GM19351 (cell line): Measurements from ENCODE around the gene IFNA21.
"Not testable (repeated sequence)": the region's sequence is repeated elsewhere in the genome, so short reads cannot be mapped to it uniquely, and the experiment has no call there.

Source experiments
- ATAC-seq: cut with Tn5 transposase; IDR thresholded peaks from one replicate; pipeline ENCODE4 v1.9.1; 2021; ENCODE audit warnings: mild to moderate bottlenecking, moderate library complexity; ENCODE audit not compliant: unreplicated experiment

The IFNA21 gene

DNA sequence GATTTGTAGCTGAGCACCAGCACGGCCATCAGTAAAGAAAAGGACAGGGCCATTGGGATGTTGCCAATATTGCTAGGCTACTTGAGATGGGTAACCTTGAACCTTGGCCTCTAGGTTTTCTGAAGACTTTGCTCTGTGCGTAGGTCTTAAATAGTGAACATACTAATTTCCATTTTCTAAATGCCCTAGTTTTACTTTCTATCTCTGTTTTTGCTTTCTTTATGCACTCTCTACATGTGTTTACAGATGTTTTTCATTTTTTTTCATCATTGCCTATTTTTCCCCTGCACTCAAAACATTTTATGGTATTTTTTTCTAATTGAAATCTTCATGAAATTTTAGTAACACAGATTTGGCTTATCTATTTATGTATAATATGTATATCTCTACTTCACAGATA, at the start of gene IFNA21:
TSS of gene IFNA21 (minus strand) at position 101 of the 400 bp plus-strand sequence. CDS start at position 53, 48 bp downstream.
- not testable (repeated sequence) for ATAC-seq

DNA sequence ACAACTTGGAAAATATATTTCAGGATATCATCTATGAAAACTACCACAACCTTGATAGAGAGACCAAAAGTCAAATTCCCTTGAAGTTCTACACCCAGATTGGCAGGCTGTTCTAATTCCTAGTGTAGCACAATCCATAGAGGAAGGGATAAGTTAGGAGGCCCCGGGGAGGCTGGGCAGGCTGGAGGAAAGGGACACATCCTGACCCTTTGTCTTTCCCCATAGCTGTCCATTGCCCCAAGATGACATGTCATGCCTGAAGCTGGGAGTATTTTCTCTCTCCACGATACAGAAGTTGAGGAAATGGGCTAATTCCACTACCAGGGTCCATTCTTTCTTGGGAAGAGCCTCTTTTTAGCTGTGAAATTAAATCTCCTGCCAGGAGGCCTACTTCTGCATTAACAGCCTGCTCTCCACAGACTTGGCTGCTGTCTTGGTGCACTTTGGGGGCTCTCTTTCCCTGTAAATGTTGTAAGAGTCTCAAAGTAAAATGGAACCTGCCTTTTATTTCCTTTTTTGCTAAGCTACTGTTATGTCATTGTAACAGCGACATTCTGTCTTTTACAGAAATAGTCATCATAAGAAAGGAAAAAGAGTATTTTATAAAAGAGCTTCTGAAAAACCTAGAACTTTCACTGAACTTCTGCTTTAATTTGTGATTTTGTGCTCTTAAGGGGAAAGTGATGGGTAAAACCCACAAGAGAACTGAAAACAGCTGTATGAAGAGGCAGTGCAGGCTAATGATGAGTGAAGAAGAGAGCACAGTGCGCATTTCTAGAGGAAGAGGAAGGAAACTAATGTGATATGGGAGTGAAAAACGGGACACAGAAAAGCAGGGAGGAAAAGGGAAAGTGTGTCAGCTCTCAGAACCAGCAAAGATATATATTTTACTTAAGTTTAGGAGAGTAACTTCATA, 47.2 kb upstream of the IFNA21 start:
- peak; percentile 81 for ATAC-seq

DNA sequence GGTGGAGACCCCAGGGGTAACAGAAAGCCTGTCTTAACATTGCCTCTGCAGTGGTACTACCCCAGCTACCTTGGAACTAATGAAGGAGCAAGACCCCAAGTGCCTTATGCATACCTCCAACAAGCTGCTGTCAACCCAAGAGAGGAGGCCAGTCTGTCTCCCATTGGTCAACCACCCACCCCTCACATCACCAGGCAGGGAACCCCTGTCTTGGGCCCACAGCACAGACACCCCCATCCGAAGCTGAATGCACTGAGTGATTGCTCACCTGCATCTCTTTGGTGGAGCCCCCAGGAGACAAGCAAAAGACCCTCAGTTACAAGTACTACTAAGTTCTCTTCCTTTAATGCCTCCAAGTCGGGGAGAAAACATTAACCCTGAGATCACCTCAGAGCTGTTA, 45.7 kb upstream of the IFNA21 start:
- ATAC-seq: not testable (repeated sequence)

DNA sequence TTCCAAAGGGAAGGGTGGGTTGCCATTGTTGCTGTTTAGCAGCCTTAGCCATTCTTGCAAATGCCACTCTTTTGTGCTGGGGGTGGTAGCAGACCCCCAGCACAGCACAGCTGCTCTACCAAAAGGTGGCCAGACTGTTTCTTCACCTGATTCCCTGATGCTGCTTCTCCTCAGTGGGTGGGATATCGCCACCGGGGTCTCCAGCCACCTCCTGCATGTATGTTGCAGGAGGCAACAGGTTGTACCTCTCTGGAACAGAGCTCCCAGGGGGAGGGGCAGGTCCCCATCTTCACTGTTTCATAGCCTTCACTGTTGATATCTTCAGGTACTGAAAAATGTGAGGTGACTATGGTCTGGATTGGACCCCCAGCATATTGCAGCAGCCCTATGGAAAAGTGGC, 44.3 kb upstream of the IFNA21 start:
- ATAC-seq: not testable (repeated sequence)

DNA sequence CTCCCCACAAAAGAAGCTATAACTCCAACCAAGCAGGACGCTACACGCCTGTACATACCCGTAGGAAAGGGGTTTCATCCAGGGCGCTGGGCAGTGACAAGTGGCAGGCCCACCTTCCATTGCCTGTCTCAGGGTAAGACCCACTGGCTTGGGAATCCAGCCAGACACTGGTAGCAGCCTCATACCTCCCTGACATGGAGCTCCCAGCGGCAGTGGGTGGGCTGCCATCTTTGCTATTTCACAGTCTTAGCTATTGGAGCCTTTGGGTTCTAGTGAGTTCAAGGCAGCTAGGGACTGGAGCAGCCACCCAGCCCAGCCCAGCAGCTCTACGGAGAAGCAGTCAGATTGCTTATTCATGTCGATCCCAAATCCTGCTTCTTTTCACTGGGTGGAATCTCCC, 43.9 kb upstream of the IFNA21 start:
- no peak for ATAC-seq

DNA sequence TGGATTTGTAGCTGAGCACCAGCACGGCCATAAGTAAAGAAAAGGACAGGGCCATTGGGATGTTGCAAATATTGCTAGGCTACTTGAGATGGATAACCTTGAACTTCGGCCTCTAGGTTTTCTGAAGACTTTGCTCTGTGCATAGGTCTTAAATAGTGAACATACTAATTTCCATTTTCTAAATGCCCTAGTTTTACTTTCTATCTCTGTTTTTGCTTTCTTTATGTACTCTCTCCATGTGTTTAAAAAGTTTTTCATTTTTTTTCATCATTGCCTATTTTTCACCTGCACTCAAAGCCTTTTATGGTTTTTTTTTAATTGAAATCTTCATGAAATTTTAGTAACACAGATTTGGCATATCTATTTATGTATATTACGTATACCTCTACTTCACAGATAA, 40.6 kb upstream of the IFNA21 start, which contains the start of gene IFNA10:
TSS of gene IFNA10 (minus strand) at position 101 of the 400 bp plus-strand sequence. CDS start at position 55, 46 bp downstream.
- ATAC-seq: not testable (repeated sequence)

DNA sequence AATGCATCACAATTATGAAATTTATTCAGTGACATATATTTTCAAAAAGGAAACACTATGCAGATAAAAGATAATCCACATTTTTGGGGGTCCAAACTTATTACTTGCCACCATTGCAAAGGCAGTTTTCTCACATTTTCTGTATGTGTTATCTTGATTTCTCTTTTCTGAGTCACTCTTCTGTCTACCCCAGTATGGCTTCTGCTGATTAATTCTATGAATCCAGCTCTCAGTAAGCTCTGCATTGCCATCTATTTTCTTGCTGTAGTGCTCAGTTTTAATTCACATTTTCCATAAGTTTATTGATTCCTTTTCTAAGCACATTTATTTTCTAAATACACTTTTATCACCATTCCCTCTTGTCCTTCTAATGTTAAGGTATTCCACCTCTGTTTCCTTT, 38.7 kb upstream of the IFNA21 start:
- ATAC-seq: no peak

DNA sequence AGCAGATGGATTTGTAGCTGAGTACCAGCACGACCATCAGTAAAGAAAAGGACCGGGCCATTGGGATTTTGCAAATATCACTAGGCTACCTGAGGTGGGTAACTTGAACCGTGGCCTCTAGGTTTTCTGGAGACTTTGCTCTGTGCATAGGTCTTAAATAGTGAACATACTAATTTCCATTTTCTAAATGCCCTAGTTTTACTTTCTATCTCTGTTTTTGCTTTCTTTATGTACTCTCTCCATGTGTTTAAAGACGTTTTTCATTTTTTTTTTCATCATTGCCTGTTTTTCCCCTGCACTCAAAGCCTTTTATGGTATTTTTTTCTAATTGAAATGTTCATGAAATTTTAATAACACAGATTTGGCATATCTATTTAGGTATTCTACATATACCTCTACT, 35.6 kb upstream of the IFNA21 start, which contains the start of gene IFNA7:
TSS of gene IFNA7 (minus strand) at position 101 of the 400 bp plus-strand sequence. CDS start at position 61, 40 bp downstream.
- not testable (repeated sequence) for ATAC-seq

DNA sequence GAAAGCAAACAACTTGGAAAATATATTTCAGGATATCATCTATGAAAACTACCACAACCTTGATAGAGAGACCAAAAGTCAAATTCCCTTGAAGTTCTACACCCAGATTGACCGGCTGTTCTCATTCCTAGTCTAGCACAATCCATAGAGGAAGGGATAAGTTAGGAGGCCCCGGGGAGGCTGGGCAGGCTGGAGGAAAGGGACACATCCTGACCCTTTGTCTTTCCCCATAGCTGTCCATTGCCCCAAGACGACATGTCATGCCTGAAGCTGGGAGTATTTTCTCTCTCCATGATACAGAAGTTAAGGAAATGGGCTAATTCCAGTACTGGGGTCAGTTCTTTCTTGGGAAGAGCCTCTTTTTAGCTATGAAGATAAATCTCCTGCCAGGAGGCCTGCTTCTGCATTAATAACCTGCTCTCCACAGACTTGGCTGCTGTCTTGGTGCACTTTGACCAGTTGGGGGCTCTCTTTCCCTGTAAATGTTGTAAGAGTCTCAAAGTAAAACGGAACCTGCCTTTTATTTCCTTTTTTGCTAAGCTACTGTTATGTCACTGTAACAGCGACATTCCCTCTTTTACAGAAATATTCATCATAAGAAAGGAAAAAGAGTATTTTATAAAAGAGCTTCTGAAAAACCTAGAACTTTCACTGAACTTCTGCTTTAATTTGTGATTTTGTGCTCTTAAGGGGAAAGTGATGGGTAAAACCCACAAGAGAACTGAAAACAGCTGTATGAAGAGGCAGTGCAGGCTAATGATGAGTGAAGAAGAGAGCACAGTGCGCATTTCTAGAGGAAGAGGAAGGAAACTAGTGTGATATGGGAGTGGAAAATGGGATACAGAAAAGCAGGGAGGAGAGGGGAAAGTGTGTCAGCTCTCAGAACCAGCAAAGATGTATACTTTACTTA, 28.7 kb upstream of the IFNA21 start:
- ATAC-seq: peak; percentile 96

DNA sequence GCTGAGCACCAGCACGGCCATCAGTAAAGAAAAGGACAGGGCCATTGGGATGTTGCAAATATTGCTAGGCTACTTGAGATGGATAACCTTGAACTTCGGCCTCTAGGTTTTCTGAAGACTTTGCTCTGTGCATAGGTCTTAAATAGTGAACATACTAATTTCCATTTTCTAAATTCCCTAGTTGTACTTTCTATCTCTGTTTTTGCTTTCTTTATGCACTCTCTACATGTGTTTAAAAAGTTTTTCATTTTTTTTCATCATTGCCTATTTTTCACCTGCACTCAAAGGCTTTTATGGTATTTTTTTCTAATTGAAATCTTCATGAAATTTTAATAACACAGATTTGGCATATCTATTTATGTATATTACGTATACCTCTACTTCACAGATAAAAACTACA, 21.0 kb upstream of the IFNA21 start, which contains the start of gene IFNA4:
TSS of gene IFNA4 (minus strand) at position 101 of the 400 bp plus-strand sequence. CDS start at position 45, 56 bp downstream.
- ATAC-seq: not testable (repeated sequence)

DNA sequence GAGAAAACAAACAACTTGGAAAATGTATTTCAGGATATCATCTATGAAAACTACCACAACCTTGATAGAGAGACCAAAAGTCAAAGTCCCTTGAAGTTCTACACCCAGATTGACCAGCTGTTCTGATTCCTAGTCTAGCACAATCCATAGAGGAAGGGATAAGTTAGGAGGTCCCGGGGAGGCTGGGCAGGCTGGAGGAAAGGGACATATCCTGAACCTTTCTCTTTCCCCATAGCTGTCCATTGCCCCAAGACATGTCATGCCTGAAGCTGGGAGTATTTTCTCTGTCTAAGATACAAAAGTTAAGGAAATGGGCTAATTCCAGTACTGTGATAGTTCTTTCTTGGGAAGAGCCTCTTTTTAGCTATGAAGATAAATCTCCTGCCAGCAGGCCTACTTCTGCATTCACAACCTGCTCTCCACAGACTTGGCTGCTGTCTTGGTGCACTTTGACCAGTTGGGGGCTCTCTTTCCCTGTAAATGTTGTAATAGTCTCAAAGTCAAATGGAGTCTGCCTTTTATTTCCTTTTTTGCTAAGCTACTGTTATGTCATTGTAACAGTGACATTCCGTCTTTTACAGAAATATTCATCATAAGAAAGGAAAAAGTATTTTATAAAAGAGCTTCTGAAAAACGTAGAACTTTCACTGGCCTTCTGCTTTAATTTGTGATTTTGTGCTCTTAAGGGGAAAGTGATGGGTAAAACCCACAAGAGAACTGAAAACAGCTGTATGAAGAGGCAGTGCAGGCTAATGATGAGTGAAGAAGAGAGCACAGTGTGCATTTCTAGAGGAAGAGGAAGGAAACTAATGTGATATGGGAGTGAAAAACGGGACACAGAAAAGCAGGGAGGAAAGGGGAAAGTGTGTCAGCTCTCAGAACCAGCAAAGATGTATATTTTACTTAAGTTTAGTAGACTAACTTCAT, 16.6 kb upstream of the IFNA21 start:
- ATAC-seq: peak; percentile 97

DNA sequence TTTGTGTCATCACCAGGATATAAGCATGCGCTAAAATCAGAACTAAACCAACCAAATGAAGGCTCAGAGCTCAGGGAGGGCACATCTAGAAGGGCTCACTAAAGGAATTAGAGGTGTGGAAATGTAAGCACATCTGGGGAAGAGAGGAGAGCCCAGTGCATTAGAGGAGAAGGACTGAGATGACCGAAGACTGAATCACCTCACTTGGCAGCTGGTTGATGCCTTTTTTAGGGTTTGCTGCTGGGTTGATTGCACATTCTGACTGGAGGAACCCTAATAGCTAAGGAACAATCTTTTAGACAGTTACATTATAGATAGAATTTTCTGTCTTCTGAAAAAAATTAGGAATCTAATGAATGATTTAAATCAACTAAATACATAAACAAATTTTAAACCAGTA, 8.2 kb upstream of the IFNA21 start:
- ATAC-seq: no peak

DNA sequence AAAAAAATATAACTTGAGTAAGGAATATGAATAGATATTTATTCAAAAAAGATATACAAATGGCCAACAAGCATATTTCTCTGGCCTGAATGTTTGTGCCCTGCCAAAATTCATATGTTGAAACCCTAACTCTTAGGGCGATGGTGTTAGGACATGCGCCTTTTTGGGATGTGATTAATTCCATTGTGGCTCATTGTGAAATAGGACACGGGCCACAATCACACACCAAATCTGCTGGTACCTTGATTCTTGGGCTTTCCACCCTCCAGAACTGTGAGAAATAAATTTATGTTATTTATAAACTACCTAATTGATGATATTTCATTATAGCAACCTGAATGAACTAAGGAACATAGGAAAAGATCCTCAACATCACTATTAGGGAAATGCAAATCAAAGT, 5.7 kb upstream of the IFNA21 start:
- ATAC-seq: no peak

DNA sequence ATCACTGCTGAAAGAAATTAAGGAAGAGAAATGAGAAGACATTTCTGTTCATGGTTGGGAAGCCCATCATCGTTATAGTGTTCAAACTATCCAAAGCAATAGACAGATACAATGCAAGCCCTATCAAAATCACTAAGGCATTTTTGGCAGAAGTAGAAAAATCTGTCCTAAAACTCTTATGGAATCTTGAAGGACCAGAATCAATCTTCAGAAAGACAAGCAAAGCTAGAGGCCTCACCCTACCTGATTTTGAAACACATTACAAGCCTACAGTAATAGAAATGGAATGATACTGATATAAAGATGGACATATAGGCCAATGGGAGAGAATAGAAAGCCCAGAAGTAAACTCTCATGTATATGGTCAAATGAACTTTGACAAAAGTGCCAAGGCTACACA, 4.9 kb upstream of the IFNA21 start:
- no peak for ATAC-seq

DNA sequence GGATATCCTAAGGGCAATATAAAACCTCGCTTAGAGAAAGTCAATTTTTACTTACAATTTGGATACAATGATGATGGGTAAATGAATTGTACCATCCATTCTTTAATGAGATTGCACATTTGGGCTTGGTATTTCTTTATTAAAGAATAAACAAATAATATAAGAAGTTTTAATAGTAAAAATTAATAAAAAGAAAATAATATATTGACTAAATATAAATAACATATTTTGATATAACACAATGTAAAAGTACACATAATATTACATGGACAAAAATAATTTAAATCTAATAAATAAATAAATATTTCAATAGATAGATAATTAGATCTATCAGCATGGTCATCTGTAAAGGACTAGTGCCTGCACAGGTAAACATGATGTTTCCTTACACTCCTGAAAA, 944 bp downstream of the IFNA21 start:
- no peak for ATAC-seq

DNA sequence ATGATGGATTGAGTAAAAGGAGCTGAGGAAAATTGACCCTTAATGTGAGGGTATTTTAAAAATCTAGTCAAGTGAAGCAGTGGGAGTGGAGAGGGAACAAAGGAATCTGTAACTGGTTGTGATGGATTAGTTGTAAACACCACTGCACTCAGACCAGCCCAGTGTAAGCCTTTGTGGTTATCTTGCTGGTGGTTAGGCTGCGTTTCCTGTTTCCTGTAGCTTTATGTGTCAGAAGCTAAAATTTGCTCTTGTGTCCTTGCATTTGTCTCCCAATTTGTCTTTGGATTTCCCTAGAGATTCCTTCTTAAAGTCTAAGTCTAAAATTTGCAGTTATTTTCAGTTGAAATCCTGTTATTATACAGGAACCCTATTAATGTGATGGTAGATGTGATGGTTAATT, 6.3 kb downstream of the IFNA21 start:
- ATAC-seq: peak; percentile 97

DNA sequence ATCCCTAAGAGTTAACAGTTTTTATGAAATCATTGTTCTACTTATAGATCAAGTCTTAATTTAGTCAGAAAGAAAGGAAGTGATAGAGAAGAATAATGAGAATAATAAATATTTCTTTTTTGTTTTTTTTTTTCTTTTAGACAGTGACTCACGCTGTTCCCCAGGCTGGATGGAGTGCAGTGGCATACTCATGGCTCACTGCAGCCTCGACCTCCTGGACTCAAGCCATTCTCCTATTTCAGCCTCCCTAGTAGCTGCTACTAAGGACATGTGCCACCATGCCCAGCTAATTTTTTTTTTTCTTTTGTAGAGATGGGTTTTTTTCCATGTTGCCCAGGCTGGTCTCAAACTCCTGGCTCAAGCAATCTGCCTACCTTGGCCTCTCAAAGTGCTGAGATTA, 11.0 kb downstream of the IFNA21 start:
- no peak for ATAC-seq

DNA sequence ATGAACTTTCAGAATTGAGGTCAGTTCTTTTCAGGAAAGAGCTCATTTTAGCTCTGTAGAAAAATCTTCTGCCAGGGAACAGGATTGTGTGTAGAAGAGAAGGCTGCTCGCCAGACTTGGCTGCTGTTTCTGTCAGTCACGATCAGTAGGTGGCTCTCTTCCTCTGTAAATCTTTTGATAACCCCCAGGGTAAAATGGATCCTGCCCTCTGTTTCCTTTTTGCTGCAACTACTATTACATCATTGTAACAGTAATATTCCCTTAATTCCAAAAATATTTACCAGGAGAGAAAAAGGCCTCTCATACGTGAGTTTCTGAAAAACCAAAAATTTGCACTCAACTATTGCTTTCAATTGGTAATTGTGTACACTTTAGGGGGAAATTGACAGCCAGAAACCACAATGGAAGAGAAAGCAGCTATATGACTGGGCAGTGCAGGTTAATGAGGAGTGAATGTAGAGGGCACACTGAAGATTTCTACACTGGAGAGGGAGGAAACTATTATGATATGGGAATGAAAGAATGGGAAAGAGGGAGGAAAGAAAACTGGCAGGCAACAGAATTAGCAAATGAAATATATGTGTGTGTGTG, 12.3 kb downstream of the IFNA21 start:
- peak; percentile 85 for ATAC-seq

DNA sequence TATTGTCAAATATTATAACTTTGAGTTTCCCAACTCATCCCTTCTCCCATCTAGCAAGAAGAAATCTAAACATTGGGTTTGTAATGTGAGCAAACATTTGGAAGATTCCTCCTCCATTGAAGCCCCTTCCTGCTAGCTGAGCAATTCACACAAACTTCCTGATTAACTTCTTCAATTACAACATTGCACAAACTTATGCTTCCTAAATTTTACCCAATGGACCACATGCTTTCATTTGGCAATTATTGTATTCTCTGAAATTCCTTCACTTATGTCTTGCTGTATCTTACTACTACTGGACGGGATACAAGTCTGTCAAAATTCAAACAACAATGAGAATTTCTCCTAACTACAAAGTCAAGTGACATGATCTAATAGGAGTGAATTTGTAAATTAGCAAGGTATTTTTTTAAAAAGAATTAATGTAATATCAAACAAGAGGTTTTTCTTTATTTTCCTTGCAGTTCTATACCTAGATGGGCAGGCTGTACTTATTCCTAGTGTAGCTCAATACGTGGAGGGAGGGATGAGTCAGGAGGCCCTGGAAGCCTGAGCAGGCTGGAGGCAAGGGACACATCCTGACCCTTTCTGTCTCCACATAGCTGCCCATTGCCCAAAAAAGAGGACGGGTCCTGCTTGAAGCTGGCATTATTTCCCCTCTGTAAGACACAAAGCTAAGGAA, 13.0 kb downstream of the IFNA21 start:
- peak; percentile 24 for ATAC-seq
